HG03280 (cell line): ENCODE measurements around the gene H2BK1.

ENCODE experiments used
- ATAC-seq: cut with Tn5 transposase; IDR thresholded peaks from one replicate; pipeline ENCODE4 v1.9.1; 2021; ENCODE audit warnings: mild to moderate bottlenecking, moderate library complexity; ENCODE audit not compliant: unreplicated experiment

H2BK1 gene

GRCh38 chr7:151205730-151206129 is 4.6 kb downstream of the H2BK1 start:
- no peak for ATAC-seq

GRCh38 chr7:151204383-151205032 is 5.8 kb downstream of the H2BK1 start:
- ATAC-seq = no peak

- no peak for ATAC-seq
Measured at GRCh38 chr7:151202836-151203235, 7.5 kb downstream of the H2BK1 start.

DNA sequence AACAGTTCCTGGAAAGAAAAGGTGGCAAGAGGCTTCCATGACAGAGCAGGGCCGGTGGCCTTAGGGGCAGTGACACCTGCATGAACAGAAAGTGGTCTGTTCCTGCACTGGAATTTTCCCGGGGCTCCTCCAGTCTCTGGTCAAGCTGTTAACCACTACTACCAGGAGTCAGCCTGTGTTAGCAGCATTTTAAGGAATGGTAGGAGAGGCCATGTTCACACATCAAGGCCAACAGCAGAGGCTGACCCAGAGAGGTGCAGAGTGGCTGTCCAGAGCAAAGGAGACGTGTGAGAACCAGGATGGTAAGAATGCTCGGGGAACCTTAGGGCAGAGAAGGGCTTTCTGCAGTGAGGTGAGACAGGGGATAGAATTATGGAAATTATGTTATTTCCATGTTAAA is 8.5 kb downstream of the H2BK1 start:
- no peak for ATAC-seq

GRCh38 chr7:151201344-151201743 is 8.9 kb downstream of the H2BK1 start:
- no peak for ATAC-seq

GRCh38 chr7:151198945-151199848 is 11.1 kb downstream of the H2BK1 start:
- ATAC-seq = no peak

DNA sequence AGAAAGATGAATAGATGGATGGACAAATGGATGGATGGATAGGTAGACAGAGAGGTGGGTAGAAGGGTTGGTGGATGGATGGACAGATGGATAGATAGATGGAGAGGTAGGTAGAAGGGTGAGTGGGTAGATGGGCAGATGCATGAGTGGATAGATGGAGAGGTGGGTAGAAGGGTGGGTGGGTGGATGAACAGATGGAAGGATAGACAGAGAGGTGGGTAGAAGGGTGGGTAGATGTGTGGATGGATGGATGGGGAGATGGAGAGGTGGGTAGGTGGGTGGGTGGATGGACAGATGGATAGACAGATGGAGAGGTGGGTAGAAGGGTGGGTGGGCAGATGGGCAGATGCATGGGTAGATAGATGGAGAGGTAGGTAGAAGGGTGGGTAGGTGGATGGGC is 12.4 kb downstream of the H2BK1 start:
- ATAC-seq = no peak

DNA sequence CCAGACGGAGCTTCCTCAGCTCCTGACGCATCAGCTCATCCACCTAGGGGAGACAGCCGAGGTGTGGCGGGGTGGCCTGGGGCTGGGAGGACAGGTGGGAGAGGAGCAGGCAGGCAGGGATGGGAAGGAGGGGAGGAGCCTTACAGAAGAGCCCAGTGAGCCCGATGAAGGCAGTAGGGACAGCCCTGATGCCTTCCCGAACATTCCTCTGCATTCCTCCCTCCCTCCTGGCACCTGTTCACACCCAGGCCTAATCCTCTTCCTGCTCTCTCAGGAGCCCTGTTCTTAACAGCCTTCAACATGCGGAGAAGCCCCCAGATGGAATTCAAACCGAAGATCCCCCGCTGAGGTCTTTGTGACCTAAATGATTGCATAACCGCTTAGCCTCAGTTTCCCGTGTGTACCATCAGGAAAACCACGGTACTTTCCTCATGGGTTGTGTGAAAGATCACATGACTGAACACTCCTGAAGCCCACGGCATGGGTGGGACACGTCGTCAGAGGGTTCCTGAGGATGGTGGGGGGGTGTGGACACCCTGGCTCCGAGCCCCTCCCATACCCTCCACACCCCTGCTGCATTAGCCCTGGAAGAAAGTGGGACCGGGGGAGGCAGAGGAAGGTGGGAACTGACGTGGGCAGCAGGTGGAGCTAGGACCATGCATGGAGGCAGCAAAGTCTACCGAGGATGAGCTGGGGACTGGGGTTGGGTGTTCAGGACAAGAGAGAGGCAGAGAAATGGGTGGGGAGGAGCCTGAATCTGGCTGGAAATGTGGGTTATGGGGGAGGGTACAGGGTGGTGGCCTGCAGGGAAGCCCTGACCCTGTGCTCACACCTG is 14.5 kb downstream of the H2BK1 start:
- ATAC-seq = no peak

DNA sequence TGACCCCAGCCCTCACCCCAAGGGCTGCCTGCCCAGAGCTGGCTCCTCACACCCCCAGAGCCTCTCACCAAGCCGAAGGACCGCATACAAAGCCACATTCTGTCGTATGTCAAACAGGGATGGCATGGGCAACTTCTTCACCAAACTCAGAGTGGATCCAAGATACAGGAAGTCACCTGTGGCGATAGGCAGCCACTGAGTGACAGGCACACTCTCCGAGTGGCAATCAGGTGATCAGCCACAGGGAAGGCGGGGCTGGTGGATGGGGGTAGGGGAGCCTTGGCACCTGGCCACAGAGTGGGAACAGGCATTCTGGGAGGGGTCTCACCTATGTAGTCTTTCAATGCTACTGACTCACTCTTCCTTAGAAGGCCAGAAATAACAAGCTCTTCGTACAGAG is 16.1 kb downstream of the H2BK1 start:
- ATAC-seq = no peak

DNA sequence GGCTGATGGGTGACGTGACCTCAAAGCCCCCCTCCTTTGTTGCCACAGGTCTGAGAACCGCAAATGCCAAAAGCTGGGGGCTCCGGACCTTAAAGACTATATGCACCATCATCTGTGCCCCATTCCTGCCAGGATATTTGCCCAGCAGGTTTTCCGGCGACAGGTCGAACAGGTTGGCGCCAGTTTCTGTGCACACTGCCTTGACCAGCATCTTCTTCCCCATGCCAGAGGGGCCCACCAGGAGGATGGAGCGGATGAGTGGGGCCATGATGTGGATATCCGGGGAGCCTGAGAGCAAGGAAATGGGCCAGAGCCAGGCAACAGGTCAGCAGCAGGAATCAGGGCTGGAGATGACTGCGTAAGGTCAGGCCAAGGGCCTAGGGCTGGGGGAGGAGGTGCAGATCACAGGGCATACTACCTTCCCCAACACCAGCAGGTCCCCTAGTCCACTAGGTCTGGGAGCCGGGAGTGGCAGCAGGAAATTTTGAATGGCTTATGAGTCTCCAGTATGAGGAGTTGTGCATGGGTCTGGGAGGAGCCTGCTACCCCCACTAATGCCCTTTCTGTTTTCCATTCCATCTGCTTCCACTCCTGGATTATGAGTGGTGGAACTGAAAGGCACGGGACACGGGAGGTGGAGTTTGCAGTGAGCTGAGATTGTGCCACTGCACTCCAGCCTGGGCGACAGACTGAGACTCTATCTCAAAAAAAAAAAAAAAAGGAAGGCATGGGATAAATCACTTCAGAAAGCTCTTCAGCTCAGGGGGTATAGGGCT is 16.9 kb downstream of the H2BK1 start:
- ATAC-seq = no peak

- ATAC-seq = no peak
Measured at GRCh38 chr7:151192002-151192539, 18.2 kb downstream of the H2BK1 start.

DNA sequence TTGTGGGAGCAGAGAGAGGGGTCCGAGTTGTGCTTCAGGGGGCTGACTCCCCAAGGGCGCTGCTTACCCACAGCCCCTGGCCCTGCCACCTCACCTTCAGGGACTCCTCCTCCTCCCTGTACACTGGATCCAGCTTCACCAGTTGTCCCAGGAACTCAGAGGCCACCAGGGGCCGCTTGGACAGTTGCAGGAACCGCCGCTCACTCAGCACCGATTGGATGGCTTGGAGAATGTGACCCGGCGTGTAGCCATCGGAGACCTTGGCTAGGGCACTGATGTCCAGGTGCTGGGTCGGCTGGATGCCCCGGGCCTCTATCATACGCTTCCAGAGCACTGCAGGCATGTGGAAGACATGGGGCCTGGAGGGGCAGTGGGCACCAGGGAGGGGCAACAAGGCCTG is 18.7 kb downstream of the H2BK1 start:
- ATAC-seq = no peak

GRCh38 chr7:151189038-151189437 is 21.2 kb downstream of the H2BK1 start:
- no peak for ATAC-seq

- ATAC-seq = no peak
Measured at GRCh38 chr7:151188252-151188542, 22.1 kb downstream of the H2BK1 start.

- no peak for ATAC-seq
Measured at GRCh38 chr7:151187409-151188251, 22.7 kb downstream of the H2BK1 start.

DNA sequence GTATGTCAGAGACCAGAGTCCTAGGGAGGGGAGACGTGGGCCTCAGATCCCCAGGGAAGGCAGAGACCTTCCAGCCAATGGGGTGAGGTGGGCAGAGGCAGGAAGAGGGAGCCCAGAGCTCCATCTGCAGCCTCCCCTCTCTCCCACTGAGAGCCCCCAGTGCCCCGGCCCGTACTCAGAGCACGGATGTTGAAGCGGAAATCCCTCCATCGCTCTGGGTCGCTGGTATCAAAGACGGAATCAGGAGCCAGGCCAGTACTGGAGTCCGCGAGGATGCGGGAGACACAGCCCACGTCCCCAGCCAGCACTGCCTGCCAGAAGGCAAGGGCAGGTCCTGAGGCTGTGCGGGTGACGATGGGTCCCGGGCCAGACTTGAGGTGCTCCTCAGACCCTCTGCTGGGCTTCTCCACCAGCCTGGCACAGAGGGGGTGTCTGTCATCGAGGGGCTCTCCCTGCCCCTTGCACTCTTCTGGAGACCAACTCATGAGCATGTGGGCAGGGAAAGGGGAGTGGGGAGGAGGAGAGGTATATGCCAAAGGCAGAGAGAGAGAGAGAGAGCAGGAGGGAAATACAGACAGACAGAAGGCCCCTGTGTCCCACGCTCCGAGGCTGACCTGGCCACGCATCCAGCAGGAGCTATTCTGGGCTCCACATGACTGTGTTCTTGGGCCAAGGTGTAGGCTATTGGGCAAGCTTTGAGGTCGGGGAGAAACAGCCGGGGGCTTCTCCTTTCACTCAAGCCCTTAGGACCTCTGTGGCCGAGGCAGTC is 23.5 kb downstream of the H2BK1 start, which contains the start of gene ASB10:
TSS of gene ASB10 (minus strand) at position 611 of the 769 bp plus-strand sequence. CDS start at position 491, 120 bp downstream.
- no peak for ATAC-seq

GRCh38 chr7:151185762-151186639 is 24.3 kb downstream of the H2BK1 start:
- ATAC-seq = no peak

DNA sequence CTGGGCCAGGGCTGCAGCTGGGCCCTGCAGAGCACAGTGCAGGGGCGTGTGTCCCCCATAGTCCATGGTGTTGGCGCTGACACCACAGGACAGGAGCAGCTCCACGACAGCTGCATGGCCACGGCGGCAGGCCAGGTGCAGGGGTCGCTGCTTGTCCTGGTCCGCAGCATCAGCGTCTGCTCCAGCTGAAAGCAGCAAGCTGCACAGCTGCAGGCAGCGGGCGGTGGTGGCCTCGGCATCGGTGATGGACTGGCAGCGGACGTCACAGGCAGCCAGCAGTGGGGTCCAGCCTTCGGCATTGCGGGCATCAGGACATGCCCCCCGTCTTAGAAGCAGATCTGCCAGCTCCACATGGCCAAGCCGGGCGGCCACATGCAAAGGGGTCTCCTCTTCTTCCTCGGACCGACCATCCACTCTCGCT is 29.3 kb downstream of the H2BK1 start:
- ATAC-seq = no peak
